PFSK-1 (cell line): ENCODE data around the gene IFI27.

Source experiments
- FOXP2 ChIP-seq: optimal IDR thresholded peaks from 2 replicates; pipeline ENCODE3; 2011; ENCODE audit warnings: borderline replicate concordance, control low read depth, inconsistent platforms; ENCODE audit not compliant: insufficient read depth; ENCODE audit errors: extremely low read length, extremely low read depth
- POLR2AphosphoS5 ChIP-seq: IDR thresholded peaks from 2 replicates; pipeline ENCODE4 v1.6.1; 2012; ENCODE audit warnings: low read depth, mild to moderate bottlenecking, control low read depth, low read length, moderate library complexity
- SIN3A ChIP-seq: IDR thresholded peaks from 2 replicates; pipeline ENCODE4 v1.6.1; 2012; ENCODE audit warnings: mild to moderate bottlenecking, low read length, moderate library complexity, borderline replicate concordance; ENCODE audit not compliant: insufficient read depth
- TAF1 ChIP-seq: IDR thresholded peaks from 2 replicates; pipeline ENCODE4 v1.6.1; 2012; ENCODE audit warnings: low read length, control low read depth, borderline replicate concordance; ENCODE audit not compliant: insufficient read depth
- TF ChIP-seq, protein P1 (sequence below), 2 experiments: IDR thresholded peaks; 2 replicates each; pipeline versions ENCODE4 v1.6.1 to v1.8.0; 2011 to 2012; ENCODE audit warnings: low read depth in 2 of 2, low read length in 2 of 2, control low read depth in 1 of 2, inconsistent platforms in 1 of 2, mild to moderate bottlenecking in 1 of 2, moderate library complexity in 1 of 2; ENCODE audit not compliant: insufficient read depth in 1 of 2

Gene IFI27

DNA sequence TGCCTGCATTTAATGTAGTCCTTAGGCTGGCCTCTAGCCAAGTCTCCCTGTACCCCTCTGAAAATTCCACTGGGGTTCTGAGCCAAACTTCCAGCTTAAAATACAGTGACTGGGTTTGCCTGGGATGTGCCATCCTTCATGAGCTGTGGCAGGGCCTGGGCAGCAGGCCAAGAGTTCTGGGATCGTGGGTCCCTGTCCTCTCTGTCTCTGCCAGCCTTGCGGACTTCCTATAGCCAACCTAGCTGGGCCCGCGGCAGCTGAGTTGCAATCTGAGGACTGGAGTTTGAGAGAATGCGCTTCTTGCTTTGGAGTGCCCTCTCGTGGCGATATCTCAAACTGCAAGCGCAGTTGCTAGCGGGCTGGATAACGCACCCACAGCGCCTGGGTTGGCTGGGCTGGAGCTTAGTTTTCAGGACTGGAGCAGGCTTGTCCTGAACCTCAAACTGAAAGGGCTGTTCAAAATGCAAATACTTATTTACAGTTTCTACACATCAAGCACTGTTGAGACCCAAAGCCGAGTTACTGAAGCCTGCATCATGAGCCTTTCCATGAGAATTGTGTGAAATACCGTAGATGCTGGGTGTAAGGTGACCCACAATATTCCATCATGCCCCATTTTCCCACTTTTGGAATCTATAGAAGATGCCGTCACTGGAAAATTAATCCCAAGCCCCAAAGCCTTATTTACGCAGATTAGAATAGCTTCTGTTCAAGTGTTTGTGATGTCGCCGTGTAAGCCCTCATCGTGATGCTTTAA is 26.2 kb downstream of the IFI27 start:
- no peak for TF ChIP-seq SIN3A
- TF ChIP-seq, protein P1, sequence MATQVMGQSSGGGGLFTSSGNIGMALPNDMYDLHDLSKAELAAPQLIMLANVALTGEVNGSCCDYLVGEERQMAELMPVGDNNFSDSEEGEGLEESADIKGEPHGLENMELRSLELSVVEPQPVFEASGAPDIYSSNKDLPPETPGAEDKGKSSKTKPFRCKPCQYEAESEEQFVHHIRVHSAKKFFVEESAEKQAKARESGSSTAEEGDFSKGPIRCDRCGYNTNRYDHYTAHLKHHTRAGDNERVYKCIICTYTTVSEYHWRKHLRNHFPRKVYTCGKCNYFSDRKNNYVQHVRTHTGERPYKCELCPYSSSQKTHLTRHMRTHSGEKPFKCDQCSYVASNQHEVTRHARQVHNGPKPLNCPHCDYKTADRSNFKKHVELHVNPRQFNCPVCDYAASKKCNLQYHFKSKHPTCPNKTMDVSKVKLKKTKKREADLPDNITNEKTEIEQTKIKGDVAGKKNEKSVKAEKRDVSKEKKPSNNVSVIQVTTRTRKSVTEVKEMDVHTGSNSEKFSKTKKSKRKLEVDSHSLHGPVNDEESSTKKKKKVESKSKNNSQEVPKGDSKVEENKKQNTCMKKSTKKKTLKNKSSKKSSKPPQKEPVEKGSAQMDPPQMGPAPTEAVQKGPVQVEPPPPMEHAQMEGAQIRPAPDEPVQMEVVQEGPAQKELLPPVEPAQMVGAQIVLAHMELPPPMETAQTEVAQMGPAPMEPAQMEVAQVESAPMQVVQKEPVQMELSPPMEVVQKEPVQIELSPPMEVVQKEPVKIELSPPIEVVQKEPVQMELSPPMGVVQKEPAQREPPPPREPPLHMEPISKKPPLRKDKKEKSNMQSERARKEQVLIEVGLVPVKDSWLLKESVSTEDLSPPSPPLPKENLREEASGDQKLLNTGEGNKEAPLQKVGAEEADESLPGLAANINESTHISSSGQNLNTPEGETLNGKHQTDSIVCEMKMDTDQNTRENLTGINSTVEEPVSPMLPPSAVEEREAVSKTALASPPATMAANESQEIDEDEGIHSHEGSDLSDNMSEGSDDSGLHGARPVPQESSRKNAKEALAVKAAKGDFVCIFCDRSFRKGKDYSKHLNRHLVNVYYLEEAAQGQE (IDR thresholded peaks at IDR 0.05; ENCODE audit: insufficient read depth in 1 of 2, low read depth in 2 of 2, low read length in 2 of 2): no peak
- TF ChIP-seq FOXP2: no peak
- no peak for TF ChIP-seq POLR2AphosphoS5
- TF ChIP-seq TAF1: no peak

GRCh38 chr14:94138251-94138650 is 27.7 kb downstream of the IFI27 start:
- TF ChIP-seq SIN3A (no peak), TAF1 (no peak), POLR2AphosphoS5 (no peak), FOXP2 (no peak)
- TF ChIP-seq, protein P1 (IDR thresholded peaks at IDR 0.05; ENCODE audit: insufficient read depth in 1 of 2, low read depth in 2 of 2, low read length in 2 of 2): no peak

DNA sequence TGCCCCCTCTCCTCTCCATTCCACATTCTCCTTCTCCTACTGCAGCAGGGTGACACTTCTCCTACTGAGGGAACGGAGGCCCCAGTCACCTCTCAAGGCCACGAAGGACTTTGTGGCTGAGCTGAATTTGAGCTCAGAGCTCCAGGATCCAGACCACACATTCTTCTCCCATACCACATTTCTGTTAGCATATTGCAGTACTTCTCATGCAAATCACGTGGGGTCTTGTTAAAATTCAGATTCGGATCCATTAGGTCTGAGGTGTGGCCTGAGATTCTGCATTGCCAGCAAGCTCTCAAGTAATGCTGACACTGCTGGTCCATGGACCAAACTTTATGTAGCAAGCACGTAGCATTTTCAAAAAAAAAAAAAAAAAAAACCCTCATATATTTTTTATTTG is 28.5 kb downstream of the IFI27 start:
- TF ChIP-seq TAF1: no peak
- no peak for TF ChIP-seq SIN3A
- TF ChIP-seq, protein P1 (IDR thresholded peaks at IDR 0.05; ENCODE audit: insufficient read depth in 1 of 2, low read depth in 2 of 2, low read length in 2 of 2): no peak
- TF ChIP-seq POLR2AphosphoS5: no peak
- TF ChIP-seq FOXP2: no peak

- TF ChIP-seq POLR2AphosphoS5: no peak
- no peak for TF ChIP-seq FOXP2
- no peak for TF ChIP-seq SIN3A
- no peak for TF ChIP-seq TAF1
- TF ChIP-seq, protein P1 (IDR thresholded peaks at IDR 0.05; ENCODE audit: insufficient read depth in 1 of 2, low read depth in 2 of 2, low read length in 2 of 2): no peak
These were observed 28.9 kb downstream of the IFI27 start for GRCh38 chr14:94139421-94139820.
